ENCODE measurements around the gene C16orf74.

Gene C16orf74

DNA sequence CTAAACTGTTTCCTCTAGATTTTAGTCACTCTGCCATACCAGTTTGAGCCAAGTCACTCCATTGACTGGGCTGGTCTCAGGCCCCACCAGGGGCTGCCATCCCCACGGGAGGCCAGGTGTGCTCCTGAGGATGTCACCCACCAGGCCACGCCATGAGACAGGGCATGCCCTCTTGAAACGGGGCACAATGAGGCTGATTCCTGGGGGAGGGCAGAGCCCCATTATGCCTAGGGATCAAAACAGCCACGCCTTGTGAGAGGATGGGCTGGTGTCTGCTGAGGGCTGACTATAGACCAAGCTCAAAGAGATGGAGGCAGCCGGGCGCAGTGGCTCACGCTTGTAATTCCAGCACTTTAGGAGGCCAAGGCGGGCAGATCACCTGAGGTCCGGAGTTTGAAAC lies 83.6 kb downstream of the C16orf74 start:
- H3K9me3 ChIP-seq (replicated peaks; ENCODE audit: insufficient read depth, low read length): no peaks in the 10 kb centered on the region
- H3K27ac ChIP-seq (ENCODE audit: low read length): no peak overlapping the region
- no peaks in the 10 kb centered on the region for H3K27me3 ChIP-seq (replicated peaks; ENCODE audit: insufficient read depth, low read length)
- H3F3A ChIP-seq (ENCODE audit: insufficient read depth, low read length): no peaks in the 10 kb centered on the region
- TF ChIP-seq, protein P1, sequence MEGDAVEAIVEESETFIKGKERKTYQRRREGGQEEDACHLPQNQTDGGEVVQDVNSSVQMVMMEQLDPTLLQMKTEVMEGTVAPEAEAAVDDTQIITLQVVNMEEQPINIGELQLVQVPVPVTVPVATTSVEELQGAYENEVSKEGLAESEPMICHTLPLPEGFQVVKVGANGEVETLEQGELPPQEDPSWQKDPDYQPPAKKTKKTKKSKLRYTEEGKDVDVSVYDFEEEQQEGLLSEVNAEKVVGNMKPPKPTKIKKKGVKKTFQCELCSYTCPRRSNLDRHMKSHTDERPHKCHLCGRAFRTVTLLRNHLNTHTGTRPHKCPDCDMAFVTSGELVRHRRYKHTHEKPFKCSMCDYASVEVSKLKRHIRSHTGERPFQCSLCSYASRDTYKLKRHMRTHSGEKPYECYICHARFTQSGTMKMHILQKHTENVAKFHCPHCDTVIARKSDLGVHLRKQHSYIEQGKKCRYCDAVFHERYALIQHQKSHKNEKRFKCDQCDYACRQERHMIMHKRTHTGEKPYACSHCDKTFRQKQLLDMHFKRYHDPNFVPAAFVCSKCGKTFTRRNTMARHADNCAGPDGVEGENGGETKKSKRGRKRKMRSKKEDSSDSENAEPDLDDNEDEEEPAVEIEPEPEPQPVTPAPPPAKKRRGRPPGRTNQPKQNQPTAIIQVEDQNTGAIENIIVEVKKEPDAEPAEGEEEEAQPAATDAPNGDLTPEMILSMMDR (IDR thresholded peaks at IDR 0.05; ENCODE audit: low read length): no peak
- TF ChIP-seq EZH2phosphoT487 (IDR thresholded peaks at IDR 0.05; ENCODE audit: low read length): no peak
- no peak for TF ChIP-seq EZH2 (optimal IDR thresholded peaks at IDR 0.05; ENCODE audit: low read depth, low read length)
- DNase-seq: no peak
- H3K4me3 ChIP-seq (ENCODE audit: low read length): no peak overlapping the region
- no peaks in the 10 kb centered on the region for H4K20me1 ChIP-seq (ENCODE audit: insufficient read depth, low read length)
- no peak overlapping the region for H3K4me2 ChIP-seq (ENCODE audit: low read depth, low read length)
- no peak overlapping the region for H3K9ac ChIP-seq (ENCODE audit: low read length)
- H2AFZ ChIP-seq (ENCODE audit: low read length): no peak overlapping the region
- no peaks in the 10 kb centered on the region for H3K36me3 ChIP-seq (replicated peaks; ENCODE audit: insufficient read depth, low read length)
- no peaks in the 10 kb centered on the region for H3K9me2 ChIP-seq (replicated peaks; ENCODE audit: insufficient read depth, low read length)
- H3K4me1 ChIP-seq (ENCODE audit: low read length): no peaks in the 10 kb centered on the region
- H3K79me2 ChIP-seq (ENCODE audit: low read length): no peaks in the 10 kb centered on the region

DNA sequence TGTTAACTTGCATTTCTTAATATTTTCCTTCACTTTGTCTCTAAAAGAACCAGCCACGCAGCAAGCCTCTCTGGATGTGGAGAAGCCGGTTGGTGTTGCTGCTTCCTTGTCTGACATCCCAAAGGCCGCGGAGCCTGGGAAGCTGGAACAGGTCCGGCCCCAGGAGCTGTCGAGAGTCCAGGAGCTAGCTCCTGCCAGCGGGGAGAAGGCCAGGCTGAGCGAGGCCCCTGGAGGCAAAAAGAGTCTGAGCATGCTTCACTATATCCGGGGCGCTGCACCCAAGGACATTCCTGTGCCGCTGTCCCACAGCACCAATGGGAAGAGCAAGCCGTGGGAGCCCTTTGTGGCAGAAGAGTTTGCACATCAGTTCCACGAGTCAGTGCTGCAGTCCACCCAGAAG lies 85.0 kb downstream of the C16orf74 start:
- TF ChIP-seq EZH2 (optimal IDR thresholded peaks at IDR 0.05; ENCODE audit: low read depth, low read length) (no peak), EZH2phosphoT487 (IDR thresholded peaks at IDR 0.05; ENCODE audit: low read length) (no peak)
- TF ChIP-seq, protein P1 (IDR thresholded peaks at IDR 0.05; ENCODE audit: low read length): no peak
- Histone ChIP-seq H3K4me2 (ENCODE audit: low read depth, low read length) (no peak overlapping the region), H4K20me1 (ENCODE audit: insufficient read depth, low read length) (no peaks in the 10 kb centered on the region), H3K36me3 (replicated peaks; ENCODE audit: insufficient read depth, low read length) (no peaks in the 10 kb centered on the region), H3K4me3 (ENCODE audit: low read length) (no peak overlapping the region), H3K9me3 (replicated peaks; ENCODE audit: insufficient read depth, low read length) (no peaks in the 10 kb centered on the region), H3K27me3 (replicated peaks; ENCODE audit: insufficient read depth, low read length) (no peaks in the 10 kb centered on the region), H3K9ac (ENCODE audit: low read length) (no peak overlapping the region), H3K27ac (ENCODE audit: low read length) (no peak overlapping the region), H3K9me2 (replicated peaks; ENCODE audit: insufficient read depth, low read length) (no peaks in the 10 kb centered on the region), H3K4me1 (ENCODE audit: low read length) (no peaks in the 10 kb centered on the region), H3F3A (ENCODE audit: insufficient read depth, low read length) (no peaks in the 10 kb centered on the region), H3K79me2 (ENCODE audit: low read length) (no peaks in the 10 kb centered on the region), H2AFZ (ENCODE audit: low read length) (no peak overlapping the region)
- DNase-seq: no peak

DNA sequence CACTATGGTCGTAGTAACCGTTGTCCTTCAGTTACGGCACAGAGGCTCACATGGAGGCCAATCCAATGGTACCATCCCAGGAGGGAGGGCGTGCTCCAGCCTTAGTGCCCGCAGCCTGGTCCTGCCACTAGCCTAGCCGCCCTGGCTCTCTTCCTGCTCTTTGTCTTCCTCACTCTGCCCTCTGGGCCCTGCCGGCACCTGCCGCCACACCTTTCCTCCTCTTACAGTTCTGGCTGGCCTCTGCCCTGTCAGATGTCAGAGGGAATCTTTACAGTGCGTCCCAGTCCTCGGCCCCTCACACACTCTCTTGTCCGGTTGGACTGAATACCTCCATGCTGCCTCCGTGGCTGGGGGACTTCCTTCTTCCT lies 85.5 kb downstream of the C16orf74 start:
- TF ChIP-seq, protein P1 (IDR thresholded peaks at IDR 0.05; ENCODE audit: low read length): no peak
- TF ChIP-seq EZH2phosphoT487 (IDR thresholded peaks at IDR 0.05; ENCODE audit: low read length) (no peak), EZH2 (optimal IDR thresholded peaks at IDR 0.05; ENCODE audit: low read depth, low read length) (no peak)
- H3K79me2 ChIP-seq (ENCODE audit: low read length): no peaks in the 10 kb centered on the region
- H3F3A ChIP-seq (ENCODE audit: insufficient read depth, low read length): no peaks in the 10 kb centered on the region
- H3K4me3 ChIP-seq (ENCODE audit: low read length): no peak overlapping the region
- H3K9me3 ChIP-seq (replicated peaks; ENCODE audit: insufficient read depth, low read length): no peaks in the 10 kb centered on the region
- H3K27ac ChIP-seq (ENCODE audit: low read length): no peak overlapping the region
- no peaks in the 10 kb centered on the region for H3K36me3 ChIP-seq (replicated peaks; ENCODE audit: insufficient read depth, low read length)
- H3K4me2 ChIP-seq (ENCODE audit: low read depth, low read length): no peak overlapping the region
- H3K4me1 ChIP-seq (ENCODE audit: low read length): no peaks in the 10 kb centered on the region
- DNase-seq: no peak
- no peaks in the 10 kb centered on the region for H3K9me2 ChIP-seq (replicated peaks; ENCODE audit: insufficient read depth, low read length)
- no peak overlapping the region for H2AFZ ChIP-seq (ENCODE audit: low read length)
- H3K9ac ChIP-seq (ENCODE audit: low read length): no peak overlapping the region
- no peaks in the 10 kb centered on the region for H4K20me1 ChIP-seq (ENCODE audit: insufficient read depth, low read length)
- no peaks in the 10 kb centered on the region for H3K27me3 ChIP-seq (replicated peaks; ENCODE audit: insufficient read depth, low read length)
